Spleen (tissue), 11 donors: ENCODE results near the gene TSFM. TPM values are rescaled to one million over a fixed set of nuclear protein-coding genes. Genes with fewer than 3 reads are reported as not detected.

Source experiments
- DNase-seq: peaks from one replicate; pipeline ENCODE4 v3.0.0-alpha.2; 2020
- H3K27ac ChIP-seq, 8 donors: fragments of 200-600 bp; sonication (generic) in 7 of 8; 1 replicate in 4 of 8; 2 replicates in 4 of 8; pipeline versions ENCODE4 v1.5.0 to v1.8.0; 2016 to 2021; ENCODE audit warnings: inconsistent platforms in 4 of 8, mild to moderate bottlenecking in 4 of 8, moderate library complexity in 1 of 8
- H3K27me3 ChIP-seq, 7 donors: fragments of 200-600 bp; sonication (generic) in 6 of 7; replicated peaks in 1 of 7; 1 replicate in 4 of 7; 2 replicates in 3 of 7; pipeline versions ENCODE4 v1.5.0 to v1.8.0; 2016 to 2021; ENCODE audit warnings: inconsistent platforms in 3 of 7, mild to moderate bottlenecking in 1 of 7
- H3K36me3 ChIP-seq, 6 donors: fragments of 200-600 bp; sonication (generic) in 5 of 6; 1 replicate in 4 of 6; 2 replicates in 2 of 6; pipeline versions ENCODE4 v1.5.0 to v1.8.0; 2016 to 2021; ENCODE audit warnings: inconsistent platforms in 2 of 6
- H3K4me1 ChIP-seq, 6 donors: fragments of 200-600 bp; sonication (generic) in 5 of 6; 1 replicate in 3 of 6; 2 replicates in 3 of 6; pipeline versions ENCODE4 v1.5.0 to v1.8.0; 2016 to 2021; ENCODE audit warnings: inconsistent platforms in 3 of 6
- H3K4me3 ChIP-seq, 8 donors: fragments of 200-600 bp; sonication (generic) in 7 of 8; 1 replicate in 4 of 8; 2 replicates in 4 of 8; pipeline versions ENCODE4 v1.5.0 to v1.8.0; 2016 to 2021; ENCODE audit warnings: inconsistent platforms in 4 of 8, mild to moderate bottlenecking in 4 of 8, moderate library complexity in 2 of 8
- H3K9me3 ChIP-seq, 8 donors: fragments of 200-600 bp; sonication (generic) in 7 of 8; 1 replicate in 4 of 8; 2 replicates in 4 of 8; pipeline versions ENCODE4 v1.5.0 to v1.8.0; 2016 to 2021; ENCODE audit warnings: inconsistent platforms in 4 of 8
- CTCF ChIP-seq, 11 experiments: fragments of 200-600 bp in 7 of 11; fragments of 450-650 bp in 4 of 11; sonication (generic) in 4 of 11; IDR thresholded peaks in 8 of 11; conservative IDR thresholded peaks in 3 of 11; 1 replicate in 7 of 11; 2 replicates in 4 of 11; pipeline versions ENCODE4 v1.4.0 to v1.8.0; 2016 to 2021; ENCODE audit warnings: antibody characterized with exemption in 11 of 11, inconsistent platforms in 4 of 11, mild to moderate bottlenecking in 1 of 11
- POLR2A ChIP-seq, 3 donors: fragments of 450-650 bp; IDR thresholded peaks; one replicate each; pipeline ENCODE4 v1.5.1; 2017; ENCODE audit warnings: antibody characterized with exemption in 3 of 3, mild to moderate bottlenecking in 1 of 3
- POLR2AphosphoS5 ChIP-seq, 3 donors: sonication (generic); formaldehyde crosslinking; IDR thresholded peaks; one replicate each; pipeline ENCODE4 v1.5.1; 2017; ENCODE audit warnings: antibody characterized with exemption in 3 of 3
- WGBS, 5 donors: extraction: QIAGEN DNeasy Blood & Tissue Kit in 3 of 5; methylation state at CpG; one replicate each; pipeline versions ENCODE4 v1.1.5 to v1.1.7; 2013 to 2018; 5-methylcytosine and 5-hydroxymethylcytosine counted together
- intact Hi-C: fragments of 100-400 bp; cut with DNase I; formaldehyde crosslinking; loops from one replicate; pipeline ENCODE4 v1.15.0; 2023; ENCODE audit warnings: low total_unique reads
- polyA plus RNA-seq, 3 donors: library from polyadenylated mRNA; stranded (reverse); fragments of 200-250 nt; gene quantifications; one replicate each; pipeline ENCODE4 v1.2.1, GENCODE V29; 2013
- total RNA-seq, 7 donors: library from RNA; depleted of rRNA in 3 of 7; stranded (reverse); fragments of >200 nt in 3 of 7; fragmentation: NEBNext Ultra II Directional in 4 of 7; extraction: Animal tissue kit (Norgen Biotek cat#: 25700) in 4 of 7; gene quantifications; one replicate each; pipeline versions ENCODE4 v1.1.0 to v1.2.1, GENCODE V29; 2016 to 2021
- donor health status: healthy with polysubstance abuse.
- donor health status: DM: no; HTN: no; CAD: no; lungs with moderate emphysema.
- donor health status: DM: no; HTN: no; CAD: no.
- donor health status: Bipolar disorder and iron deficiency.
- donor health status: healthy.
- donor health status: DM: no; HTN: no; CAD: no.
- donor health status: DM: yes; HTN: yes; CAD: no.

TSFM gene
- total and polyA plus RNA-seq, 10 donors, result 13.2 to 38.2 (median 18.1) TPM

GRCh38 chr12:57802607-57803006 lies 20.0 kb downstream of the TSFM start:
- intact Hi-C loops, result loop anchor here (10.0 kb wide), 1 partner anchor 102 kb away; no protein-coding TSS in a partner anchor
- TF ChIP-seq POLR2A (IDR thresholded peaks at IDR 0.05), result no peak
- TF ChIP-seq POLR2AphosphoS5 (IDR thresholded peaks at IDR 0.05), result no peak
- no peak for TF ChIP-seq CTCF (IDR thresholded peaks at IDR 0.05 in 8 of 11, conservative IDR thresholded peaks at IDR 0.05 in 3 of 11)

GRCh38 chr12:57803319-57803893 lies 20.8 kb downstream of the TSFM start:
- peaks cover 2 to 96% (median 52%) of the 10 kb centered on the region in 6 donors for H3K36me3 ChIP-seq
- DNase-seq, result no peak
- TF ChIP-seq POLR2AphosphoS5 (IDR thresholded peaks at IDR 0.05) (no peak), POLR2A (IDR thresholded peaks at IDR 0.05) (no peak), CTCF (IDR thresholded peaks at IDR 0.05 in 8 of 11, conservative IDR thresholded peaks at IDR 0.05 in 3 of 11) (peak; percentile 41 to 78 (median 74))
- H3K4me1 ChIP-seq, result no peaks in the 10 kb centered on the region
- no peaks in the 10 kb centered on the region for H3K9me3 ChIP-seq
- intact Hi-C loops, result loop anchor here (10.0 kb wide), 1 partner anchor 101 kb away; no protein-coding TSS in a partner anchor
- whole genome bisulfite sequencing, 5 donors, result 56 to 71% (median 63%) methylated on average over 4 to 9 of the region's 9 CpGs
- H3K27ac ChIP-seq, result peak overlapping the region in 1 of 8 donors; percentile 31
- H3K27me3 ChIP-seq, result no peaks in the 10 kb centered on the region
- H3K4me3 ChIP-seq, result no peak overlapping the region

More at GRCh38 chr12:57802607-57803006, 20.0 kb downstream of the TSFM start:
- Histone ChIP-seq H3K9me3 (no peaks in the 10 kb centered on the region), H3K27me3 (no peaks in the 10 kb centered on the region), H3K4me3 (no peak overlapping the region), H3K27ac (peak overlapping the region in 1 of 8 donors; percentile 18), H3K36me3 (peaks cover 2 to 96% (median 49%) of the 10 kb centered on the region in 6 donors), H3K4me1 (peaks cover 0 to 7% (median 0%) of the 10 kb centered on the region in 6 donors)
- no peak for DNase-seq
- 76 to 97% (median 94%) methylated on average over 1 of the region's 1 CpG for WGBS, 5 donors

- Histone ChIP-seq H3K27ac (no peak overlapping the region), H3K4me1 (no peaks in the 10 kb centered on the region), H3K27me3 (no peaks in the 10 kb centered on the region), H3K9me3 (no peaks in the 10 kb centered on the region), H3K36me3 (peaks cover 0 to 96% (median 51%) of the 10 kb centered on the region in 6 donors), H3K4me3 (no peak overlapping the region)
- WGBS, 5 donors, result 96 to 100% (median 97%) methylated on average over 3 of the region's 3 CpGs
- no peak for DNase-seq
- intact Hi-C loops, result loop anchor here (10.0 kb wide), 1 partner anchor 98 kb away; no protein-coding TSS in a partner anchor
- TF ChIP-seq POLR2A (IDR thresholded peaks at IDR 0.05), result no peak
- TF ChIP-seq POLR2AphosphoS5 (IDR thresholded peaks at IDR 0.05), result no peak
- TF ChIP-seq CTCF (IDR thresholded peaks at IDR 0.05 in 8 of 11, conservative IDR thresholded peaks at IDR 0.05 in 3 of 11), result no peak
Measured at GRCh38 chr12:57806677-57807076, 24.1 kb downstream of the TSFM start.

GRCh38 chr12:57807285-57807684 lies 24.7 kb downstream of the TSFM start:
- Histone ChIP-seq H3K4me1 (no peaks in the 10 kb centered on the region), H3K27me3 (no peaks in the 10 kb centered on the region), H3K36me3 (peaks cover 0 to 96% (median 46%) of the 10 kb centered on the region in 6 donors), H3K4me3 (no peak overlapping the region), H3K27ac (no peak overlapping the region), H3K9me3 (no peaks in the 10 kb centered on the region)
- no peak for DNase-seq
- WGBS, 5 donors, result 95 to 96% (median 96%) methylated on average over 7 to 9 of the region's 9 CpGs
- TF ChIP-seq POLR2A (IDR thresholded peaks at IDR 0.05), result no peak
- TF ChIP-seq POLR2AphosphoS5 (IDR thresholded peaks at IDR 0.05), result peak in 1 of 3 donors; percentile 43
- no peak for TF ChIP-seq CTCF (IDR thresholded peaks at IDR 0.05 in 8 of 11, conservative IDR thresholded peaks at IDR 0.05 in 3 of 11)
- intact Hi-C loops, result loop anchor here (10.0 kb wide), 1 partner anchor 98 kb away; no protein-coding TSS in a partner anchor
